K562 treated with DMSO at 1 percent for 4 hours (cell line): ENCODE results near the gene CIAO3. TPM values are rescaled to one million over a fixed set of nuclear protein-coding genes. Genes with fewer than 3 reads are reported as not detected.

Source experiments
- total RNA-seq: library from RNA; unstranded; fragments of 300-600 nt; gene quantifications from 2 replicates; pipeline ENCODE4 v1.2.3, GENCODE V29; 2022; ENCODE audit not compliant: insufficient read depth

Gene CIAO3
- 26.1 and 31.9 TPM in 2 replicates for total RNA-seq

DNA sequence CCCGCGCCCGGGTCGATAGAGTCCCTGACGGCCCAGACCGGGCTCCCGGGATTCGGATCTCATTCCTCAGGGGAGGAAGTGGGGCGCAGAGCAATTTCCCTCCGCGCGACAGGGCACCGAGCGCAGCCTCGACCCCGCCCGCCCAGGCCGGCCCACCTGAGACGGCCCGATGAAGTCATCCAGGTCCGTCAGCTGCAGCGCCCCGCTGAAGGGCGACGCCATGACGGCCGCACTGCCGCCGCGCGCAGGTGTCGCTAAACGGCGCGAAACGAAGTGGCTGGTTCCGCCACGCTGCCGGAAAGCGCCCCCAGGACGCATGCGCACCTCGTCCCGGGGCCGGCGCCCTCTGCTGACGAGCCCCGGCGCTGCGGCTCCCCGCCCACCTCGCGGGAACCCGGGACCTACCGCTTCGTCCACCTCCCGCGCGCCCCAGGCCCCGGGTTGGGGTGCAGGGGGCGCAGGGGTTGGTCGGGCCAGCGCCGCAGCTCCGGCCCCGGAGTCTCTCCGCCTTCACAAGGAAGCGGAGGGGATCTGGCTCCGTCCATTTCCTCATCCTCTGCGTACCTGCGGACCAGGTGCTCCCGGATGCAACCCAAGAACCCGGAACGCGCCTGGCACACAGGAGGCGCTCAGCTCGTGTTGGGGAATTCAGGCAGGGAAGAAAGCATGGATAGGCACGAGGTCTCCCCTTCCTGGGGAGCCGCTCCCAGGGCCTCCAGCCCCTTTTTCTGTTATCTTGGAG lies at the start of gene CIAO3:
Gene CIAO3 (minus strand): TSS at position 234 of the 742 bp plus-strand sequence. CDS start 12 bp downstream, at position 222.

GRCh38 chr16:788399-789126 lies 47.8 kb upstream of the CIAO3 start, which contains the start of gene CHTF18:
CHTF18 (plus strand) TSS chr16:788620; CDS start chr16:788685, 65 bp downstream.

GRCh38 chr16:787978-788398 lies 47.2 kb upstream of the CIAO3 start, which contains the start of gene RPUSD1:
RPUSD1 (minus strand) TSS chr16:788381; CDS start chr16:787737, 644 bp downstream.

DNA sequence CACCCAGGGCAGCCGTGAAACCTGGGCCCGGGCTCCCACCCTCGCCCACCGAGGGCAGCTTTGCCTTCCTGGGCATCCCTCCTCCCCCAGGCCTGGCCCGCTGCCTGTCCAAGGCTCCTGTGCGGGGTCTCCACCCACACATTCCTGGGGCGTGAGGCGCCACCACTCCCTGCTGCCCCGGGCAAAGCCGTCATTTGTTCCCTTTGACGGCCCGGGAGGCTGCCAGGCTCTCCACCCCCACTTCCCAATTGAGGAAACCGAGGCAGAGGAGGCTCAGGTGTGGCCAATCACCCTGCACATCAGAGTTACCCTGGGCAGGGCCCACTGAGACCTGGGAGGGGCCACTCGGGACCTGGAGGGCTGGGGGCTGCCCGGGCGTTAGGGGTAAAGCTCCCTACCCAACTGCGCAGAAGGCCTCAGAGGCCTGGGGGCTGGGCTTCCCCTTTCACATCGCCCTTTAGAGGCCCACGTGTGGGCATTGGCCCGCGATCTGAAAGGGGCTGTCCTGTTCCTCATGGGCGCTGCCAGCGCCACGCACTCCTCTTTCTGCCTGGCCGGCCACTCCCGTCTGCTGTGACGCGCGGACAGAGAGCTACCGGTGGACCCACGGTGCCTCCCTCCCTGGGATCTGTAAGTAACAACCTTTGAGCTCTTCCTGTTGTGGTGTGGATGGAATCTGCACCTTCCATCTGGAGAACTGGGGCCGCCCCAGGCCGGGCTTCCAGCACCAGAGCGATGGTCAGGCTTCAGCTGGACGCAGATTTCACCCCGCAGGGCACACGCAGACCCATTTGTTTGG lies 19.9 kb upstream of the CIAO3 start, which contains the start of gene MSLN:
Gene MSLN (plus strand): TSS at position 190 of the 799 bp plus-strand sequence. CDS start 1,947 bp downstream, outside the sequence.

DNA sequence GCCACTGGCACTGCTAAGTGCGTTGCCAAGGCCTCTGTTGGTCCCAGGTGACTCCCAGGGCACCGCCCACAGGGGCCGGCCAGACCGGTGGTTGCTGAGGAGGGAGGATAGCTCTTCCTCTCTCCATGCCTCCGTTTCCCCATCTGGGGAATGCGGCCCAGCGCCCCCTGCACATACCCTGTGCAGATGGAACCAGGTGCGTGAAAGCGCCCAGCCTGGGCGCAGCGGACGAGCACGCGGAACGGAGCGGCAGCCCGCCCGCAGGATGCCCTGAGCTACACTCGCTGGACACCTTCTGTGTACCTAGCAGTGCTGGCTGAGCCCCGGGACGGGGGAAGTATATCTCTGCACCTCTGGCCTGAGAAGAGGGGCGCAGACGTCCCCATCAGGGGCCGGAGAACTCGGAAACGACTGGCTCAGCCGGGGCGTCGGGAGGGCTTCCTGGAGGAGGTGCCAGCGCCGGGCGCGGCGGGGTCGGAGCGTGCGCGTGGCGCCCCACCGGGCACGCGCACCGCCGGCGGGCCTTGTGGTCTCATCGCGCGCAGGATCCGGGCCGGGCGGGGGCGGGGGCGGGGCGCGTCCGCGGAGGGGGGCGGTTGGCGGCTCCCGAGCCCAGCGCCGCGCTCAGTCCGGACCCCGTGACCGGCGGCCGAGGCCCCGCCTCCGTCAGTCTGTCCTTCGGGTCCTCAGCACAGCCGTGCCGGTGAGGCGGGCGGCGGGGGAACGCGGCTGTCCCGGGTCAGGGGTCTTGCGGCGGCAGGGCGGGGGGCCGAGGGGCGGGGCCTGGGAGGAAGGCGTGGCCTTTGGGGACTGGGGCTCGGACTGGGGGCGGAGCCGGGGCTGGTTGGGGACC lies 14.1 kb downstream of the CIAO3 start, which contains the start of the genes CCDC78 and HAGHL:
Gene CCDC78 (minus strand): TSS at position 6 of the 853 bp plus-strand sequence. CDS start 76 bp downstream, outside the sequence.
Gene HAGHL (plus strand): TSS at position 669 of the 853 bp plus-strand sequence. CDS start 404 bp downstream, outside the sequence.

DNA sequence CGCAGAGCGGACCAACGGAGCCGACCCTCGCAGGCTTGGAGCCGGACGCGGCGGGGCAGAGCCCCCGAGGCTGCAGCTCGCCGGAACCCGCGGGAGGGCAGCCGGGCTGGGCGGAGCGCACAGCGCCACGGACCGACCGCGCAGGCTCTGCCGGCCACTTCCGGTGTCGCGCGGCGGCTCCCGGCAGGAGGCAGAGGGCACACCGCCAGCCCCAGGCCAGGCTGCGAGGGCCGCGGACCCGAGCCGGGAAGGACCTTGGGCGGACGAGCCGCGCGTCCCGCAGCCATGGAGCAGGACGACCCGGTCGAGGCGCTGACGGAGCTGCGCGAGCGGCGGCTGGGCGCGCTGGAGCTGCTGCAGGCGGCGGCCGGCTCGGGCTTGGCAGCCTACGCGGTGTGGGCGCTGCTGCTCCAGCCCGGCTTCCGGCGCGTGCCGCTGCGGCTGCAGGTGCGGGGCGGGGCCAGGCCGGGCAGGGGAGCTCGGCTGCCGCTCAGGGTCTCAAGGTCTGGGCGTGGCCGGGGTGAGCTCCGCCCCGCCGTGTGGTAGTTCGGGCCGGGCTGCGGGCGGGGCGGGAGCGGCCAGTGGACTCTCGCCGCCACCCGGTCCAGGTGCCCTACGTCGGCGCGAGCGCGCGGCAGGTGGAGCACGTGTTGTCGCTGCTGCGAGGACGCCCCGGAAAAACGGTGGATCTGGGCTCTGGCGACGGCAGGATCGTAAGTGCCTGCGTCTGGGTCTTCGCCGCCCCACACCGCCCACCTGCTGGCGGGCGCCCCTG lies 19.6 kb downstream of the CIAO3 start, which contains the start of gene ANTKMT:
Gene ANTKMT (plus strand): TSS at position 157 of the 775 bp plus-strand sequence. CDS start 129 bp downstream, at position 286.

GRCh38 chr16:714558-715476 lies 26.0 kb downstream of the CIAO3 start, which contains the start of gene METRN:
METRN (plus strand) TSS chr16:715118; CDS start chr16:715290, 172 bp downstream.

DNA sequence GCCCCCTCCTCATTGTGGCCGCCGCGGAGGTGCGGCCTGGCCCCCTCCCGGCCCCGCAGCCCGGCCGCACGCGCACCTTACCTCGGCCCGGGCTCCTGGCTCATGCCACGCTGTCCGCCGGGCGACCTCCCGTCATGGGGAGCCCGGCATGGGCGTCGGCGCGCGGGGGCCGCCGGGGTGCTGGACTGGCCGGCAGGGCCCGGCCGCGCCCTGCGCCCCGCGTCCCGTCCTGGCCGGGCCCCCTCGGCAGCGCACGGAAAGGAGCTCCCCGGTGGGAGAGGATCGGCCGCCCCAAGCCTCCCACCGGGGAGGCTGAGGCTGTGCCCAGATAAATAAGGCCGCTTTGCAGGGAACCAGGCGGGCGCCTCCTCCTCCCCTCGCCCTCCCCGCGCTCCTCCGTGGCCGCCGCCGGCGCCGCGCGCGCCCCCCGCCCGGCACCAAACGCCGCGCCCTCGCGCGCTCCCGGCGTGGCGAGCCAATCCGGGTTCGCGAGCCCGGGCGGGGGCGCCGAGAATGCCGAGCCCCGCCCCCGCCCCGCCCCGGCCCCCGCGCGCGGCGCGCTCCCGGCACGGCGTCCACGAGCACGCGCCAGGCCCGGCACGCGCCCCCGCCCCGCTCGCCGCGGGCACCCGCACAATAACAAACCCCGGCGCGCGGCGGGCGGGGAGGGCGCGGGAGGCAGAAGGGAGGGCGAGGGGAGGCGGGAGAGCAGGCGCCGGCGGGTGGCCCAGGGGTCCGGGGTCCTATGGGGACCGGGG lies 35.2 kb downstream of the CIAO3 start, which contains the start of gene FBXL16:
Gene FBXL16 (minus strand): TSS at position 371 of the 758 bp plus-strand sequence. CDS start 8,396 bp downstream, outside the sequence.

DNA sequence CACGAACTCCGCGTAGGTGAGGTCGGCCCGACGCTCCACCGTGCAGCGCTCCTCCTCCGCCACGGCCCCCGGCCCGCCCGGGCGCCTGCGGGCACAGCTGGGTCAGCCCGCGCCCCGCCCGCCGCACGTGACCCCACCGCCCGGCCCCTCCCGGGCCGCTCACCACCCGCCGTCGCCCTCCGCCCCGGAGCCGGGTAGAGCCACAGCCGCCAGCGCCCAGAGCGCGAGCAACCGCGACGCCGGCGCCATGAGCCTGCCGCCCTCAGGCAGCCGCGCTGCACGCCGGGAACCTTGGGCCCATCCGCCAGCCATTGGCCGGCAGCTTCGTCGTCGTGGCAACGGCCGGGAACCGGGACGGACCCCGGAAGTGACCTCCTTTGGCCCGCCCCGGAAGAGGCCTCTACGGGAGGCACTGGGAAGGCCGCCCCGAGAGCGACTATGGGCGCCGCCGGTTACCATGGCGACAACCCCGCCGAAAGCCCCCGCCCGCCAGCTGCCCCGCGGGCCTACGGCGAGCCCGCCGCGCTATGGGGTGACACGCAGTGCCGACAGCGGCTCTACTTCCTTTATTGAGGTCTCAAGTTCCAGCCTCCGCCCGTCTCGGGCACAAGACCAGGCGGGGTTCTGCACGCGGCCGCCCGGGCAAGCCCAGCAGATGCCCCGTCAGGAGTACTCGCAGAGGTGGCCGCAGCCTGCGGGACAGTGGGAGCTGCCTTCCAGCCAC lies 56.6 kb downstream of the CIAO3 start, which contains the start of gene JMJD8:
Gene JMJD8 (minus strand): TSS at position 264 of the 724 bp plus-strand sequence. CDS start 15 bp downstream, at position 249.

GRCh38 chr16:679814-680624 lies 60.8 kb downstream of the CIAO3 start, which contains the start of gene STUB1:
STUB1 (plus strand) TSS chr16:680410; CDS start chr16:680526, 116 bp downstream.

Other genes starting within 250 kb of the CIAO3 start
- 55.1 and 67.7 TPM in 2 replicates for gene CAPN15, start 213.3 kb downstream of the CIAO3 start, total RNA-seq
- gene PRR35, start 180.6 kb downstream of the CIAO3 start, total RNA-seq = not detected in 2 replicates
- gene NHLRC4, start 174.0 kb downstream of the CIAO3 start, total RNA-seq = 4.3 and 5.8 TPM in 2 replicates
- 36.7 and 38.3 TPM in 2 replicates for gene PIGQ, start 171.0 kb downstream of the CIAO3 start, total RNA-seq
- 25.1 and 27.0 TPM in 2 replicates for gene RAB40C, start 150.9 kb downstream of the CIAO3 start, total RNA-seq
- gene WFIKKN1, start 110.0 kb downstream of the CIAO3 start, total RNA-seq = 8.4 and 9.7 TPM in 2 replicates
- gene METTL26, start 104.7 kb downstream of the CIAO3 start, total RNA-seq = 176 and 186 TPM in 2 replicates
- 83.7 and 110 TPM in 2 replicates for gene MCRIP2, start 99.2 kb downstream of the CIAO3 start, total RNA-seq
- 3.4 and 4.8 TPM in 2 replicates for gene WDR90, start 91.6 kb downstream of the CIAO3 start, total RNA-seq
- 128 and 154 TPM in 2 replicates for gene RHOT2, start 72.9 kb downstream of the CIAO3 start, total RNA-seq
- 2.8 and 4.2 TPM in 2 replicates for gene RHBDL1, start 65.3 kb downstream of the CIAO3 start, total RNA-seq
- 129 and 139 TPM in 2 replicates for gene STUB1, start 60.6 kb downstream of the CIAO3 start, total RNA-seq
- 88.7 and 91.8 TPM in 2 replicates for gene JMJD8, start 56.7 kb downstream of the CIAO3 start, total RNA-seq
- gene WDR24, start 50.6 kb downstream of the CIAO3 start, total RNA-seq = 19.6 and 21.8 TPM in 2 replicates
- 3.4 and 6.3 TPM in 2 replicates for gene FBXL16, start 35.2 kb downstream of the CIAO3 start, total RNA-seq
- gene METRN, start 25.9 kb downstream of the CIAO3 start, total RNA-seq = 21.4 and 37.4 TPM in 2 replicates
- gene ANTKMT, start 19.9 kb downstream of the CIAO3 start, total RNA-seq = 56.5 and 66.4 TPM in 2 replicates
- 0.51 and 1.4 TPM in 2 replicates for gene CCDC78, start 14.6 kb downstream of the CIAO3 start, total RNA-seq
- gene HAGHL, start 13.9 kb downstream of the CIAO3 start, total RNA-seq = 30.6 and 31.8 TPM in 2 replicates
- gene MSLN, start 19.7 kb upstream of the CIAO3 start, total RNA-seq = not detected in 2 replicates
- 45.1 and 50.9 TPM in 2 replicates for gene RPUSD1, start 47.4 kb upstream of the CIAO3 start, total RNA-seq
- 25.9 and 26.9 TPM in 2 replicates for gene CHTF18, start 47.6 kb upstream of the CIAO3 start, total RNA-seq
- not detected in 2 replicates for gene GNG13, start 59.7 kb upstream of the CIAO3 start, total RNA-seq
- 2.9 and 6.1 TPM in 2 replicates for gene LMF1, start 230.0 kb upstream of the CIAO3 start, total RNA-seq
- not detected in 2 replicates for gene SOX8, start 240.8 kb upstream of the CIAO3 start, total RNA-seq